Stimulated activated CD4-positive, alpha-beta T cell treated with anti-CD3 and anti-CD28 coated beads, Interleukin-4, amount 100 ng/mL, for 1 hour (primary cell): ENCODE data around the gene MMRN1.

ENCODE experiments used
- DNase-seq: peaks from one replicate; pipeline ENCODE4 v3.0.0-alpha.2; 2020

The MMRN1 gene

DNA sequence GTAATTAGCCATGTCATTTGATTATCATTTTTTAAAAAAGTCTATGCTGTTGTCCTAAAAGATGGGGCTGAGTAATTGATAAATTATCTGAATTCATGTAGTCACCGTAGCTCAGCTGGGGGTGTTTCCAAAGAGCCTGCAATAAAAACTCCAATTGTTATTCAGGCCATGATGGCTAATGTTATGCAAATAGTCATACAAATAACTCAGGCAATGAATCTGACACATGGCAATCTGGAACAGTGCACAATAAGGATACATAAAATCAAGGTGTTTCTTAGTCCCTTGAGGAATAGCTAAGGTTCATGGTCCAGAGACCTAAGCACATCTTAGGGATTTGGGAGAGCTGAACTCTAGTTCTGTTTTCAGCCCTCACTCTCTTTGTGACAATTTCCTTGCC is 15.2 kb downstream of the MMRN1 start:
- no peak for DNase-seq

DNA sequence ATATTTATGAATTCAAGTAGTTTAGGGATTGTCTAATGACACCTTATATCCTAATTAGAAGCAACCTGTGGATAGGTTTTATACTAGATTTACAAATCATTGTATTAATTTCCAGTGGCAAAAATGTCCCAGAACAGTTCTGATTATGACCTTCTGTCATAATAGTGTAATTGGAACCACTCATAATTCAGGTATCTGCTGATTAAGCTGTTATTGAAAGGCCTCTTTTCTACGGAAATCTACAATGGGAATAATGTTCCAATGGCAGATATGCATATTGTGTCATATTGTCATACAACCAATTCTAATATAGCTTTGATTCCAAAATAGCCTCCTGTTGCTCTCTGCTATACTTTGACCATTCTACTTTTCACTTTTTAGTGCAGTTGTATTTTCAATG is 19.0 kb downstream of the MMRN1 start:
- DNase-seq = no peak

DNA sequence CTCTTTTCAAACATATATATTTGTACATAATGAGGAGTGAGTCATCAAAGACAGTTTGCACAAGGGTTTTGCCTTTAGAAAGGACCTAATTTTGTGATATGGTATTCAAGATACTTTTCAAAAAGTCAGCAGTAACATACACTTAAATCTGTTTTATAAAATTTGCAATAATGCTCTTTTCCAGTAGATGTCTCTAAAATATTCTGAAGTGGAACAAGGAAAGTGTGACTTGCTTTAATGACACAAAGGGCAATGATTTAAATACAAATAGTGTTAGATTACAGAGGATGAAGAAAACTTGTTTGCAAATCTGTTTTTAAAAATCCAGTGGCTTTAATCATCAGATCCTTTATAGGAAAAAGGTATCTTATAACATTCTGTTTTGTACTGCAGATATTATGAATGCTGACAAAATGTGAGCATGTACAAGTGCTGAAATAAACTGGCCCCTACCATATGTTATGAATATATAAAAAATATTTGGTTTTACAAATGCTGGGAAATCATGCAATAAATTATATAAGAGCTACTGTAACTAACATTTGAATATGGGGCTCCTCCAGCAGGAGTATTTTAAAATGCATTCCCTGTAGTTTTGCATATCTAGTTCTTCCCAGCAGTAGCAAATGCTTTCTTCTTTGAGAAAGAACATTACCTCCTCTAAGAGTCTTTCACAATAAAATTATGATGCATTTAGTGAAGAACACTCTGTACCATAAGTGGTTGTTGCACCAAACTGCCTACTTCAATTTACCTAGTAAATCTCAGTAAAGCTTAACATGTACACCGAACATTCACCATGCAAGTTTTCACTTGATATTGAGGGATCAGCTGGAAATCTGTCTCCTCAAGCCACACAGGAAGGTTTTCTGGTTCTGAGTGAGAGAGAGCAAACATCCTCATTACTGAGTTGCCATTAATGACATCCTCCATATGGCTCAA is 20.2 kb downstream of the MMRN1 start:
- DNase-seq = no peak

DNA sequence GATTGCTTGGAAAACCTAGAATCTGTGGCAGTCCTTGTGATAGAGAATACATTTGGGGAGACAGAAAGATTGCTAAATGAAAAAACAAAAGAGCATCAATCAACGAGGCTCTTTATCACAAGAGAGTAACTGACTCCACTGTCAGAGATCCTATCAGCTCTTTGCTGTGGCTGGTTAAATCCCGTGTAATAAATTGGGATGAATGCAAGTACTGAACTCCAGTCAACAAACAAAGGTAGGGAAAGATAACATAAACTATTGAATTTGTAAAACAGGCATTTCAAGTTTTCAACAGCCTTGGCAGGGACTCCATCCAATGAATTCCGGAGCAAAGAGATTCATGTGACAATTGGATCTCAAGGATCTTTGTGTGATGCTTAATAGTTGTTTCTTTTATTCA is 21.3 kb downstream of the MMRN1 start:
- DNase-seq = no peak

DNA sequence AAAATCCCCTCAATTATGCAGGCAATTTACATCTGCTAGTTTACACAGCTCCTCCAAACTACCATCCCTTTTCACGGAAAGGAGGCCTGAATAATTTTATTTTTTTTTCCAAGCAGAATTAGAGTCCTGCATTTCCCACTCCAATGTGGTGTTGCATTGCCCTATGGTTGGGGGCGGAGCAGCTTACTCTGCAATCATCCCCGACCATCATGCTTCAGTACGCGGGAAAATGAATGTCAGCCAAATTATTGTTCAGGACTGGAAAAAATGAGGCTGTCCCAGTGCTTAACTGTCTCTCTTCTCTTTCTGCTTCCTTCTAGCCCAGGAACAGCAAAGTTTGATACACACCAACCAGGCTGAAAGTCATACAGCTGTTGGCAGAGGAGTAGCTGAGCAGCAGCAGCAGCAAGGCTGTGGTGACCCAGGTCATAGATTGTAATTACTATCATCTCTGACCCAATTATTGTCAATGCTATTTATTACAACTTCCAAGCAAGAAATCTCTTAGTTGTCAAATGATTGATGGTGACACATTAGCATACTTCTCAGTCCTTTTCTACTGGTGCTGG is 28.3 kb downstream of the MMRN1 start:
- no peak for DNase-seq

DNA sequence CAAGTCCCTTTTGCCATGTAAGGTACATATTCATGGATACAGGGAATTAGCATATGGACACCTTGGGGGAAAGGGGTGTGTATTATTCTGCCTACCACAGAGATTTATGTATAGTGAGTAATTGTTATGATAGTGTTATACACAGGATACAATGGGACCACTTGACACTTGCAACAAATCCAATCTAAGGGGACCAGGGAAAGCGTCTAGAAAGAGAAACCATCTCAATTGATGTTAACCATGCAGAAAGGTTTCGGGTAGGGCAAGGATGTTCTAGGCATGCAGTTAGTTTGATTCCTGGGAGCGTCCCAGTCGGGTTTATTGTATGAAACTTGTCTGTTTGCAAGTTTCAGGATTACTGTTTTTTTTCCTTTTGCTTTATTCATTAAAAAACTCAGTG is 34.2 kb downstream of the MMRN1 start:
- DNase-seq = no peak

DNA sequence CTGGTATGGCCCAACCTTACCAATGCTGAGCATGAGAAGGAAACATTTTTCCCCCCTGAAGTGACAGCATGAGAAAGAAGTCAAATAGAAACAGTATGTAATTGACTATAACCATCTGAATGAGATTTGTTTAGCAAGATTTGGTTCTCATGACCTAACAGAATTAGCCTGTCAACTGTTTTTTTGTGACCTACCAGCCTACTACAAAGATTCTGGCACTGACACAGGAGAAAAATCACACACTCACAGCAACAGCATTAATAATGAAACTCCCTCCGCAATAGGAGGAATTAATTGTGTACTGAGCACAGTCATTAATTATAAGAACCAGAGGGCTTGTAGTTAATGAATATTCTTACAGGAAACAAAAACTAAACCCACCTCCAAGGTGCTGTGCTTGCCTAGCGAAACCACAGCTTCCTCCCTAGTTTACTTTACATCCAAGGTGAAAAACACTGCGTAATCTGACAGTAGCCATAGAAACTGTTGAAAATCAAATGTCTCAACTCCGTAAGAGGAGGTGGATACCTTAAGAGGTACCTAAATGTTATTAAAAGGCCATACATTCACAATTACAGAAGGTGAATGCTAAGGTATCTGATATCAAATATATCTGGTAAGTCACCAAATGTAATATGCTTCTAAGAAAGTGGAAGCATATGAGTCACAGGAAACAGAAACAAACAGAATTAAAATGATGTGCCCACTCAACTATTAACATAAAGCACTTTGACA is 34.9 kb downstream of the MMRN1 start:
- no peak for DNase-seq

DNA sequence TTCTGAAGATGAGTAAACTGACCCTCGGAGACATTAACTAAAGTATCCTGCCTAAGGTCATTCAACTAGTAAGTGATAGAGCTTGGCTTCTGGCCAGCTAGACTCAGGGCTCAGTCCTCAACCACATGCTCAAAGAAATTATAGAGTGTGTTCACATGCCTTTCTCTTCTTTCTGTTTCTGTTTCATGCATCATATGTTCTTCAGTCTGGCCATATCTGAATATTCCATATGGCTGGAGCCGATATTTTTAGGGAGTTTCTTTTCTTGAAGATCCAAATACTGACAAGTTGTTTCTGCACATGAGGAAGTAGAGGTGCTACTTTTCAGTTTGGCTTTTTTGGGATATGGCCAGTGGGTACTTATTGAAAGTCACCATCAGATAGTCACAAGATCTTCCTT is 44.9 kb downstream of the MMRN1 start:
- DNase-seq = no peak

DNA sequence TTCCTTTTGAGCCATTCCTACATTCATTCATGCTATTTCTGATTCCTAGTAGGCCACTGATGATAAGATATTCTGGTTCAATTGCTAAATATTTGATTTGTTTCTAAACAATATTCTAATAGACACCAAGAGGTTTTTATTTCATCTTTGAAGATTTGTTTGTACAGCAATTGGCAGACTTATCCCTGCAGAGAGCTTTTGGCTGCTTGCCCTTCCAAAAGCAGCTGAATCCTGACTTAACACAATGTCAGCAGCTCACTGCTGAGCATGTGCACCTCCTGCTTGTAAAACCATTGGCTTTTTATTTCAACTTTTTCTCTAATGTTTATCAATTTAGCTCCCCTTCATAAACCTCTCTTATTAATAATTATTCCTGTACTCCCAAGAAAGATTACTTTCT is 45.3 kb downstream of the MMRN1 start:
- no peak for DNase-seq

DNA sequence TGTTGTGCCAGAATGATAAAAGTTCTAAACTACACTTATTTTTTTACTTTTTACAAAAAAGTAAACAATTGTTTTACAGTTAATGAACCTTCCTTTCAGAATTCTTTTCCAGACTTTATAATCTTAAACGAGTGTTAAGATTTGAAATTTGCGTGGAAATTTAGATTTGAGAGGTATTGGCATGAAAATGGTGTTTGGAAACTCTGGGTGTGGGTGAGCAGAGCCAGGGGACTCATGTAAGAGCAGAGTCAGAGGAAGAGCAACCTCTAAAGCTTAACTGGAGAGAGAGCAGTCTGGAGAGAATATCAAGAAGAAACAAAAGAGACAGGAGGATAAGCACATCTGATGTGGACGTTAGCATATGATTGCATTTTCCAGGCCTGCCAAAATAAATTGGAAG is 48.2 kb downstream of the MMRN1 start:
- no peak for DNase-seq

DNA sequence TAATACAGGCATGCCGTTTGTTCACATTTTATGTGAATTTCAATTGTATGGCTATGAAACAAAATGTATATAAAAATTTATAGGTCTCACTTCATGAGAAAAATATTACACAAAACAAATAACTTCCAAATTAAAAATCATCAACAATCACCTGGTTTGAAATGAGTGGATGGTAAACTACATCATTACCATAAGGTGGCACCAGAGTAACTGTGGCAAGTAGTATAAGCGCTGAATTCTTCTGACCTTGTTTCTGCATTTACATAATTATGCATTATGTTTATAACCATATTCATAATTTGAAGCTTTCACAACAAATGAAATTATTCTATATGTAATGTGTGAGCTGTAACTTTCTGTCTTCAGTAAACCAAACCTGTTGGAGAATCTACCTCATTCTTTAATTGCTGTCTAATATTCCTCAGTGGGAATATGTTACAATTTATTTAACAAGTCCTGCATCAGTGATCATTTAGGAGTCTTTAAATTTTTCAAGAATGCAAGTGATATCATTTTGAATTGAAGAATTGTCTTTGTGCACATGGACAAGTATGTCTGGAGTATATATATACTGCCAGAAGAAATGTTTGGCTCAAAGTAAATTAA is 55.2 kb downstream of the MMRN1 start:
- no peak for DNase-seq

DNA sequence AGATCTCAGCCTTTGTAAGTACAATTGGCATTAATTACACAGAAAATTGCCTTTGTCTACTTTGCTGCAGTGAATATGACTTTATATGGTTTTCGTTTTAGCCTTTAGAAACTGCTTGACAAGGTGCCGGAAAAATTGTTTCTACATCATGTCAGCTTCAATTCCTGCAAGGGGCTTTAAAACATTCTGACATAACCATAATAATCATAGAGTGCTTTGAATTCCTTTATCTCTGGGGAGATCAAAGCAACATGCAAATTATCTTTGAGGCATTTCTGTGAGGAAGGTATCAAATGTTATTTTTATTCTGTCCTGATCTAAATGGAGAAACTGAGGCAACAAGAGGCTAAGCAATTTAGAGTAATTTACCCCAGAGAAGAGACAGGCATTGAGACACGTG is 57.8 kb downstream of the MMRN1 start:
- DNase-seq = no peak

DNA sequence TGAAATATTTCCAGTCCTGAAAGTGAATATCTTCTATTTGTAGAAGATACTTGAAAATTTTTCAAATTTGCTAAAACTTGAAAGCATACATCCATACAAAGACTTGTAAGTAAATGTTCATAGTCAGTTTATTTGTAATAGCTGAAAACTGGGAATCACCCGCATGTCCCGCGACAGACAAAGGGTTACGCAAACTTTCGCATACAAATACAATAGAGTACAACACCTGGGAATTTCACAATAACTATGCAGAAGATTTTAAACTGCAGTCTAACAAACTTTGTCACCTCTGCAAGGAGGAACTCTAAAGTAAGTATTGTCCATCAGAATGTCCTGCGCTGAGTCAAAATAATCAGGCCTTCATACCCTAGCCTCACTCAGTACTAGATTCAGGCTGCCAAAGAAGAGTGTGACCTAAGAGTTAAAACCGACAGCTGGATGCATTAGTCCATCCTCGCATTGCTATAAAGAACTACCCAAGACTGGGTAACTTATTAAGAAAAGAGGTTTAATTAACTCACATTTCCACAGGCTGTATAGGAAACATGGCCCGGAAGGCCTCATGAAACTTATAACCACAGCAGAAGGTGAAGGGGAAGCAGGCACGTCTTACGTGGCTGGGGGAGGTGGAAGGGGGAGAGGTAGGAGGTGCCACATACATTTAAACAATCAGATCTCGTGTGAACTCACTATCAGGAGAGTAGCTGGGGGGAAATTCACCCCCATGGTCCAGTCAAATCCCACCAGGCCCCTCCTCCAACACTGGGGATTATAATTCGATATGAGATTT is 60.4 kb downstream of the MMRN1 start:
- no peak for DNase-seq

DNA sequence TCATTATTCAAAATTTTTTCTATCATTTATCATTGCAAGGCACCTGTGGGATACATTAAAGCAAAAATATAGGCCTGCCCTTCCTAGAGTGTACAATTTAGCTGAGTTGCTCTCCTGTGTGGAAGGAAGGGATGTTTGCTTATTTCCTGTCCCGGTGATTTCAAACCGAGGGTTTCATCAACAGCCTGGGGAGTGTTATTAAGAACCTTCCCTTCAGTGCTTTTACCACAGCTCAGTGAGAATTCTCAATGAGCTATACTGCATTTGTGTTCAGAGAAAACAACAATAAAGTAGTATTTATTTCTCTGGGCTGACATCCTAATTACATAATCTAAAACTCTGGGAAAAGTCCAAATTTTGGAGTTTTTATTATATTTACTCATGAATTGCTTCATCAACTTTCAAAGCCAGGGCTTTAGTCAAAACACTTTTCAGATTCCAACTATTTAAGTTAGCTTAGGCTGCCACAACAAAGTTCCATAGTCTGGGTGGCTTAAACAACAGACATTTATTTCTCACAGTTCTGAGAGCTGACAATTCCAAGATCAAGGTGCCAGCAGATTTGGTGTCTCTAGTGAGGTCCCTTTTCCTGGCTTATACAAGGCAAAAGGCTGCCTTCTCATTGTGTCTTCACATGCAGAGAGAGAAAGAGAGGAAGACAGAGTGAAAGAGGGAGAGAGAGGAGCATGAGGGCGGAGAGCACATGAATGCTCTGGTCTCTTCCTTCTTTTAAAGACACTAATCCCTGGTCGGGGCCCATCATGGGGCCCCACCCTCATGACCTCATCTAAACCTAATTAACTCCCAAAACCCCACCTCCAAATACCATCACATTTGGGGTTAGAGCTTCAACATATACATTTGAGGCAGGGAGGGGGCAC is 62.6 kb downstream of the MMRN1 start:
- no peak for DNase-seq

DNA sequence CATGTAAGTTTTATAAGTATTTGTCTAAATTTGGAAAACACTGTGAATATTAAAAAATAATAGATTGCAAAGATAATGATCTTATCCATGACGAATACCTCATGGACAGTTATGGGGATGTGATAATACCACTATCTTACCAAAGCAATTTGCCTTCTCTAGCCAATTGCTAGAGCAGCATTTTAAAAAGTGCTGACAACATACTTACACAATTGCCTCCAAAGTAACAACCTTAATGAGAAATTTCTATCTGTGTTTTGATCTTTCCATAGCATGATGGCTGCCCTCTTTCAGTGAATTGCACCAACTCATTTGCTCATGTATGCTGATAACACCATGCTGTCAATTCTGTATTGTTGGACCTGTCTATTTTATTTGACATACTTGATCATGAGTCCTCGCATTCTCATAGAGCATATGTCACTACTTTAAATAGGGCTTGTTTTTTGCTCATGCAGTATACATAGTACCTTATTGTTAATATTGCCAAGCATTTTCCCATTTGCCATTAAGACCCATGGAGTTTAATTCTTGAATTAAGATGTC is 87.2 kb downstream of the MMRN1 start:
- no peak for DNase-seq

DNA sequence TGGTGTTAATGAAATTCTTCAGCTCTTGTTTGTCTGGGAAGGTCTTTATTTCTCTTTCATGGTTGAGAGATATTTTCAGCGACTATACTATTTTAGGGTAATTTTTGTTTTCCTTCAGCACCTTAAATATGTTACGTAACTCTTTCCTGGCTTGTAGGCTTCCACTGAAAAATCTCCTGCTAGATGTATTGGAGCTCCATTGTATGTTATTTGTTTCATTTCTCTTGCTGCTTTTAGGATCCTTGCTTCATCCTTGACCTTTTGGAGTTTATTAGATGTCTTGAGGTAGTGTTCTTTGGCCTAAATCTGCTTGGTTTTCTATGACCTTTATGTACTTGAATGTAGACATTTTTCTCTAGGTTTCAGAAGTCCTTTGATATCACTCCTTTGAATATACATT is 93.6 kb downstream of the MMRN1 start:
- no peak for DNase-seq

DNA sequence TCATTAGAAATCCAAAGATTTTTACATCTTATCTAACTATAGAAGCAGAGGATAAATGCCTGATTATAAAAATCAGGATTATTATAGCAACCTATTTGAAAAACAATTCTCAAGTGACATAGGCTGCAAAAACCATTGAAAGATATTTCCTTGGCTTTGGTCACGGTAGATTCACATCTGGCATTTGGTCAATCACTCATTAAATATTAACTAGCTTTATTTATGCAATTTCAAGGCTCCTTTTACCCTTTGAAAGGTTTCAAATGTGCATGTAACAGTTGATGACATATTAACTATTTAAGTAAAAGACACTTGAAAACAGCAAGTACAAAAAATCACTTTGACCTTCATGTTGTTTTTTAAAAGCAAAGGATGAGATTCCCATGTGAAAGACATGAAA is 98.1 kb downstream of the MMRN1 start:
- DNase-seq = no peak

DNA sequence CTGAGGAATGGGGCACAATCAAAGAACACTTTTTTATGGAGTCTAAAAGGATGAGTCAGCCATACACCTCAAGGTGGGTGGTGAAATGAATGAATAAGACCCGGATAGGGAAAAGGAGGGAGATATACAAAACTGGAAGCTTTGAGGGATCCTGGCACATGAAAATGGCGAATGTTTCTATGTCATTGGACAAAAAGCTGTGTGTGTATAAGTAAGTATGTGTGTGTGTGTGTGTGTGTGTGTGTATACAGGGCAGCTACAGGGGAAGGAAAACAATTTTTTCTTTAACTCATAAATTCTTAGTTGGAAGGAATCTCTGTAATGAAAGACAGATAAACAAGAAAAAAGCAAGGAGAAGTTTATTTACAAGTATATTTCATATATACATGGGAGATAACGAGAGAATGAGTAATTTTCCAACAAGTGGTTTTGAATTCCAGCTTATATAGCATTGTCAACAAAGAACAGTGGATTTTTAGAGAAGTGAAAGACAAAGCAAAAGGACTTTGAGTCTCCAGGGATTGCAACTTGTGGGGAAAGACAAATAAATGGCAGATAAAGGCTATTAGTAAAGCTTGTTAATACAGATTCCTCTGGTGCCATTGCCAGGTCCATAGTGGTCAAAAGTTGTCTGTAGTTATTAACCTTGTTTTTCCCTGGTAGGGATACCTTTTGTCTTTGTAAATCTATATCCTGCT is 99.7 kb downstream of the MMRN1 start:
- DNase-seq = no peak

DNA sequence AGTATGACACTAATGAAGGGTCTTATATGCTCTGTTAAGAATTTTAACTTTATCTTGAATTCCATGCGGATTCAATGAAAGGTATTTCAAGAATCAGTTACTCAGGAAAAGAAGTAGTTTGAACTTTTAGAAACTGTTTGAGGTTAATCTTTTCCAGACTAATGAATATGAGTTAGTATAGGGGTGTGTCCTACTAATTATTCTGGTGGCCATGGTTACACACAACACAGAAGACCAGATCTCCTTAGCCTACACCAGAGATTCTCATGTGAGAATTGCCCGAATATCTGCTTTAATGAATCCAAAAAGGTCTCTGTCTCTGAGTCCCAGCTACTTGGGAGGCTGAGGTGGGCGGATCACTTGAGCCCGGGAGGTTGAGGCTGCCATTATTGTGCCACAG is 100.4 kb downstream of the MMRN1 start:
- DNase-seq = no peak

DNA sequence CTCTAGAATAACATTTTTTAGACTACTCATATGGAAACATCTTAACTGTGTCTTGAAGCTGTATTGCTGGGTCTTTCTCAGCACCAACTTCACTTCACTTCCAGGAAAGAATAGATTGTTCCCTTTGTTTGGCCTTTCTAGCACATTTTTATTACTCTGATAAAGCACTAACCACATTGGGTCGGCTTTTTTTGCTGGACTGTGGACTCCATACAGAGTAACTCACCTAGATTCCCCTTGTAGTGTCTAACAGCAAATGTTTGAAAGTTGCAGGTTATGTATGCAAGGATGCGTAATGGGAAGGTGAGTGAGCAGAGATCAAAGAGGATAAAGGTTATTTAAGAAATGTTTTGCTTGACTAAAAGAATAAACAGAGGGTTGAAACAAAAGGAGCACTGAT is 101.2 kb downstream of the MMRN1 start:
- no peak for DNase-seq
